WTC11 (cell line): ENCODE measurements around the gene EVI5L.

Experiments used
- CTCF ChIP-seq: fragments of 200-600 bp; IDR thresholded peaks from 2 replicates; pipeline ENCODE4 v1.8.0; 2022; ENCODE audit warnings: antibody characterized with exemption
- GRHL2 ChIP-seq: fragments of 250-450 bp; sonication (Bioruptor Pico); IDR thresholded peaks from 2 replicates; pipeline ENCODE4 v1.8.0; 2022; ENCODE audit warnings: mild to moderate bottlenecking, moderate library complexity; ENCODE audit not compliant: insufficient replicate concordance, severe bottlenecking
- MAX ChIP-seq: sonication (generic); formaldehyde crosslinking; IDR thresholded peaks from 2 replicates; pipeline ENCODE4 v1.8.0; 2022; ENCODE audit warnings: mild to moderate bottlenecking, missing genetic modification reagents
- USF1 ChIP-seq: sonication (generic); formaldehyde crosslinking; IDR thresholded peaks from 2 replicates; pipeline ENCODE4 v1.8.0; 2022; ENCODE audit warnings: mild to moderate bottlenecking, missing genetic modification reagents
- ZNF317 ChIP-seq: sonication (generic); formaldehyde crosslinking; IDR thresholded peaks from 2 replicates; pipeline ENCODE4 v1.8.1; 2023; ENCODE audit warnings: low read depth, mild to moderate bottlenecking, moderate library complexity, missing genetic modification reagents, borderline replicate concordance

- TF ChIP-seq CTCF, result no peak
- TF ChIP-seq ZNF317 (CRISPR knock-in tag), result no peak
- no peak for TF ChIP-seq GRHL2 (CRISPR knock-in tag)
- no peak for TF ChIP-seq USF1
- no peak for TF ChIP-seq MAX (CRISPR knock-in tag)
Measured at GRCh38 chr19:7844951-7845350, 14.9 kb downstream of the EVI5L start.
